Esophagus muscularis mucosa (tissue), 4 donors: ENCODE results near the gene MINPP1. TPM values are rescaled to one million over a fixed set of nuclear protein-coding genes. Genes with fewer than 3 reads are reported as not detected.

Experiments
- DNase-seq: peaks from one replicate; pipeline ENCODE4 v3.0.0-alpha.2; 2017; ENCODE audit errors: extremely low spot score
- H3K27ac ChIP-seq, 4 donors: fragments of 200-600 bp; sonication (generic); replicated peaks in 1 of 4; 1 replicate in 3 of 4; 2 replicates in 1 of 4; pipeline ENCODE4 v1.5.1; 2016 to 2019; ENCODE audit warnings: mild to moderate bottlenecking in 1 of 4
- H3K27me3 ChIP-seq, 4 donors: fragments of 200-600 bp; sonication (generic); one replicate each; pipeline versions ENCODE4 v1.5.1 to v1.6.0; 2016 to 2019
- H3K36me3 ChIP-seq, 4 donors: fragments of 200-600 bp; sonication (generic); one replicate each; pipeline ENCODE4 v1.5.1; 2016 to 2019
- H3K4me1 ChIP-seq, 4 donors: fragments of 200-600 bp; sonication (generic); one replicate each; pipeline ENCODE4 v1.5.1; 2016 to 2019
- H3K4me3 ChIP-seq, 4 donors: fragments of 200-600 bp; sonication (generic); 1 replicate in 2 of 4; 2 replicates in 2 of 4; pipeline ENCODE4 v1.5.1; 2016 to 2019; ENCODE audit warnings: mild to moderate bottlenecking in 4 of 4, moderate library complexity in 1 of 4
- H3K9me3 ChIP-seq, 4 donors: fragments of 200-600 bp; sonication (generic); 1 replicate in 3 of 4; 2 replicates in 1 of 4; pipeline ENCODE4 v1.5.1; 2016 to 2019
- CTCF ChIP-seq, 3 experiments: fragments of 200-600 bp in 2 of 3; fragments of 450-650 bp in 1 of 3; sonication (generic) in 2 of 3; IDR thresholded peaks; one replicate each; pipeline ENCODE4 v1.5.1; 2017 to 2019; ENCODE audit warnings: antibody characterized with exemption in 3 of 3, mild to moderate bottlenecking in 2 of 3, moderate library complexity in 1 of 3
- EP300 ChIP-seq: sonication (generic); formaldehyde crosslinking; IDR thresholded peaks from one replicate; pipeline ENCODE4 v1.6.1; 2017; ENCODE audit warnings: antibody characterized with exemption
- POLR2A ChIP-seq: fragments of 450-650 bp; IDR thresholded peaks from one replicate; pipeline ENCODE4 v1.6.1; 2017; ENCODE audit warnings: antibody characterized with exemption, moderate library complexity, mild to moderate bottlenecking, low read depth
- POLR2AphosphoS5 ChIP-seq, 2 donors: sonication (generic); formaldehyde crosslinking; IDR thresholded peaks; one replicate each; pipeline ENCODE4 v1.6.1; 2017; ENCODE audit warnings: antibody characterized with exemption in 2 of 2
- WGBS: methylation state at CpG from one replicate; pipeline ENCODE4 v1.1.5; 2018; 5-methylcytosine and 5-hydroxymethylcytosine counted together
- intact Hi-C: fragments of 100-400 bp; cut with DNase I; formaldehyde crosslinking; loops from one replicate; pipeline ENCODE4 v1.15.1; 2023
- total RNA-seq, 4 donors: library from RNA; depleted of rRNA; stranded (reverse); fragments of >200 nt; gene quantifications; one replicate each; pipeline versions ENCODE4 v1.1.0 to v1.2.1, GENCODE V29; 2016

MINPP1 gene
- total RNA-seq, 4 donors from 2014 or later = 8.1 to 13.3 (median 11.0) TPM

GRCh38 chr10:87600581-87600980 lies 95.9 kb downstream of the MINPP1 start:
- intact Hi-C loops = no loop called here
- no peak for DNase-seq
- peaks cover 0 to 6% (median 0%) of the 10 kb centered on the region in 4 donors for H3K4me1 ChIP-seq
- H3K27ac ChIP-seq = no peak overlapping the region
- no peak overlapping the region for H3K4me3 ChIP-seq
- no peaks in the 10 kb centered on the region for H3K9me3 ChIP-seq
- TF ChIP-seq POLR2A (no peak), POLR2AphosphoS5 (IDR thresholded peaks at IDR 0.05) (no peak), CTCF (IDR thresholded peaks at IDR 0.05) (no peak), EP300 (no peak)
- 65% methylated on average over 1 of the region's 1 CpG for WGBS
- no peaks in the 10 kb centered on the region for H3K36me3 ChIP-seq
- H3K27me3 ChIP-seq = no peaks in the 10 kb centered on the region

Other genes with a start within 250 kb of the MINPP1 start
- 1 to 10 TPM; 2.3 to 3.4 (median 2.7) TPM for gene NUTM2D, start 147.1 kb upstream of the MINPP1 start, total RNA-seq
- gene PAPSS2, start 155.0 kb downstream of the MINPP1 start, total RNA-seq = 10 to 100 TPM in 3 of 4 donors, 1 to 10 TPM in 1; 9.6 to 16.7 (median 14.9) TPM